DND-41 (cell line): Measurements from ENCODE around the gene DUSP1.

Experiments used
- EZH2 ChIP-seq: IDR thresholded peaks from 3 replicates; pipeline ENCODE4 v1.6.1; 2012; ENCODE audit warnings: borderline replicate concordance, low read depth, mild to moderate bottlenecking, moderate library complexity, low read length, inconsistent platforms; ENCODE audit not compliant: severe bottlenecking
- TF ChIP-seq, protein P1 (sequence below): IDR thresholded peaks from 2 replicates; pipeline ENCODE4 v1.5.1; 2012; ENCODE audit warnings: borderline replicate concordance, low read length, moderate library complexity, mild to moderate bottlenecking; ENCODE audit not compliant: poor library complexity, severe bottlenecking; ENCODE audit errors: extremely low read depth

DNA sequence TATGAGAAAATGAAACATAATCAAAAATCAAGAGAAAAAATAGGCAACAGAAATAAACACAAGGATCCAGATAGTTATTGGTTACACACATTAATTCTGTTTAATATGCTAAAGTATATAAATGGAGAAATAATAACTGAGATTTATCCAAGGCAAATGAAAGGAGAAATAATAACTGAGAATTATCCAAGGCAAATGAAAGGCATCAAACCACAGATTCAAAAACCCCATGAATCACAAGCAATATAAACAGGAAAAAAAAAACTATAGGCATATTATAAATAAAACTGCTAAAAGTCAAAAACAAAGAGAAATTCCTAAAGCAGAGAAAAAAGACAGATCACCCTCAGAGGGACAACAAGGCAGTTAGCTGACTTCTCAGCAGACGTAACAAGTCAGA lies 10.9 kb downstream of the DUSP1 start:
- TF ChIP-seq, protein P1, sequence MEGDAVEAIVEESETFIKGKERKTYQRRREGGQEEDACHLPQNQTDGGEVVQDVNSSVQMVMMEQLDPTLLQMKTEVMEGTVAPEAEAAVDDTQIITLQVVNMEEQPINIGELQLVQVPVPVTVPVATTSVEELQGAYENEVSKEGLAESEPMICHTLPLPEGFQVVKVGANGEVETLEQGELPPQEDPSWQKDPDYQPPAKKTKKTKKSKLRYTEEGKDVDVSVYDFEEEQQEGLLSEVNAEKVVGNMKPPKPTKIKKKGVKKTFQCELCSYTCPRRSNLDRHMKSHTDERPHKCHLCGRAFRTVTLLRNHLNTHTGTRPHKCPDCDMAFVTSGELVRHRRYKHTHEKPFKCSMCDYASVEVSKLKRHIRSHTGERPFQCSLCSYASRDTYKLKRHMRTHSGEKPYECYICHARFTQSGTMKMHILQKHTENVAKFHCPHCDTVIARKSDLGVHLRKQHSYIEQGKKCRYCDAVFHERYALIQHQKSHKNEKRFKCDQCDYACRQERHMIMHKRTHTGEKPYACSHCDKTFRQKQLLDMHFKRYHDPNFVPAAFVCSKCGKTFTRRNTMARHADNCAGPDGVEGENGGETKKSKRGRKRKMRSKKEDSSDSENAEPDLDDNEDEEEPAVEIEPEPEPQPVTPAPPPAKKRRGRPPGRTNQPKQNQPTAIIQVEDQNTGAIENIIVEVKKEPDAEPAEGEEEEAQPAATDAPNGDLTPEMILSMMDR = no peak
- TF ChIP-seq EZH2 = no peak
